IPS-18c (cell line): ENCODE measurements around the gene YY1.
"Not testable (repeated sequence)": the region's sequence is repeated elsewhere in the genome, so short reads cannot be mapped to it uniquely, and the experiment has no call there.

ENCODE experiments used
- H3K4me3 ChIP-seq: 2 replicates; pipeline ENCODE4 v1.7.0; 2013; ENCODE audit warnings: low read depth, mild to moderate bottlenecking, low read length, moderate library complexity; ENCODE audit not compliant: insufficient read depth
- H3K9me3 ChIP-seq: one replicate; pipeline ENCODE4 v1.6.1; 2013; ENCODE audit warnings: mild to moderate bottlenecking, low read length, moderate library complexity; ENCODE audit not compliant: control insufficient read depth, insufficient read depth

YY1 gene

DNA sequence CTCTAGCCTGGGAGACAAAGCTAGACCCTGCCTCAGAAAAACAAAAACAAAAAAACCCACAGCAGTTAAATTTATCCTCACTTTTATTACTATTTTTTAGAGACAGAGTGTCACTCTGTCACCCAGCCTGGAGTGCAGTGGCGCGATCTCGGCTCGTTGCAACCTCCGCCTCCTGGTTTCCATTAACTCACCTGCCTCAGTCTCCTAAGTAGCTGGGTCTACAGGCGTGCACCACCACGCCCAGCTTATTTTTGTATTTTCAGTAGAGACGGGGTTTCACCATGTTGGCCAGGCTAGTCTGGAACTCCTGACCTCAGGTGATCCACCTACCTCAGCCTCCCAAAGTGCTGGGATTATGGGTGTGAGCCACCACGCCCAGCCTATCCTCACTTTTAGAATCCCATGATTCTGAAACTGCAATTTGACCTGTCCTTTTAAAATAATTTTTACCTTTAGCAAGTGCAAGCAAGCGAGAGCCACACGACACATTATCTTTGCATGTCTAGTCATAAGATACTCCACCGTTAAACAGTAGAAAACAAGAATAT, 2.6 kb upstream of the YY1 start:
- not testable (repeated sequence) for H3K9me3 ChIP-seq, H3K4me3 ChIP-seq

DNA sequence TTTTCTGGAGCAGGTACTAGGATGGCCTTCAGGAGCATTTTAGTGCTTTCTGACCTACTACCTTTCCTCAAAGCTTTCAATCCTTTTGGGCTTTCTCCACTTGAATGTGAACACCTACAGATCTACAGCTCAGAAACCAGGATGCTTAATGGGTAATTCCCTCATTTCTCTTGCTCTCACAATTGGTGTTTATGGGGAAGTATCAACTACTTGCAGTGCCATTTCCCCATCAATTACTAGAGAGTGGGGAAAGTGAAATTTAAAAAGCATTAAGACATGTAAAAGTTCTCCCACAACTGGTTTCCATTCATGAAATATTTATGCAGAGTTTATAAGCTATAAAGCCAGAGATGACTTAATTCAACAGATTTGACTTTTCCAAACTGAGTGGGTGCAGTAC, 2.1 kb upstream of the YY1 start:
- peak overlapping the region; percentile 83; the same call in 1 of the 2 replicates for H3K4me3 ChIP-seq

DNA sequence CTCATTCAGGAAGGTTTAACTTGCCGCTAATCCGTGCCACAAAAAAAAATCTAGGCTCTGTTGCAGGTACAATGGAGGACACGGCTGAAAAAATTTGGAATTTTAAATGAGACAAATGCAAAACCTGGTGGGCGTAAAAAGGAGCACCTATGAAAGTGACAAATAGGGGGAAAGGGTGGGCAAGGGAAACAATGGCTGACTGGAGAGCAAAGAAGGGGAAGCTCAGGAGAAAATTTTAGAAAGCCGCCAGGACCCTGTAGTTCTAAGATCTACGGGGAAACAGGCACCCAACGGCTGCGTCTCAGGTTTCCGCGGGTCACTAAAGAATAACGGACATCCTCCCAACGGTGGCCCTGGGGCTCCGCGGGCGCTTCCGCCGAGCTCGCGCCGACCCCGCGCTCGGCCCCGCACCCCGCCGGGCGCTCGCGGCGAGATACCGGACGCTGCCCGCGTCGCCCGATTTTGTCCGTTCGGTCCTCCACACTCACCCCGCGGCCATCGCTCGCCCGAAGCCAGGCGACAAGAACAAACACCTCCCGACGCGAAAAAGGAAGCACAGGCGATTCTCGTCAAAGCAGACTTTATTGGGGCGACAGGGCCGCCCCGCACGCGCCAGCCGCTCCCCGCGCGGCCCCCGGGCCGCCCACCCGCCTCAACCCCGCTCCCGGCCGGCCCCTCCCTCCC, 1.1 kb upstream of the YY1 start:
- Histone ChIP-seq H3K4me3 (peak overlapping the region; percentile 83), H3K9me3 (peaks cover 3% of the 10 kb centered on the region)

More for the DNA sequence above, 2.1 kb upstream of the YY1 start:
- H3K9me3 ChIP-seq: peaks cover 3% of the 10 kb centered on the region

DNA sequence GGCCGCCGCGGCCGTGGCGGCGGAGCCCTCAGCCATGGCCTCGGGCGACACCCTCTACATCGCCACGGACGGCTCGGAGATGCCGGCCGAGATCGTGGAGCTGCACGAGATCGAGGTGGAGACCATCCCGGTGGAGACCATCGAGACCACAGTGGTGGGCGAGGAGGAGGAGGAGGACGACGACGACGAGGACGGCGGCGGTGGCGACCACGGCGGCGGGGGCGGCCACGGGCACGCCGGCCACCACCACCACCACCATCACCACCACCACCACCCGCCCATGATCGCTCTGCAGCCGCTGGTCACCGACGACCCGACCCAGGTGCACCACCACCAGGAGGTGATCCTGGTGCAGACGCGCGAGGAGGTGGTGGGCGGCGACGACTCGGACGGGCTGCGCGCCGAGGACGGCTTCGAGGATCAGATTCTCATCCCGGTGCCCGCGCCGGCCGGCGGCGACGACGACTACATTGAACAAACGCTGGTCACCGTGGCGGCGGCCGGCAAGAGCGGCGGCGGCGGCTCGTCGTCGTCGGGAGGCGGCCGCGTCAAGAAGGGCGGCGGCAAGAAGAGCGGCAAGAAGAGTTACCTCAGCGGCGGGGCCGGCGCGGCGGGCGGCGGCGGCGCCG, 381 bp downstream of the YY1 start:
- H3K4me3 ChIP-seq: peak overlapping the region; percentile 92

DNA sequence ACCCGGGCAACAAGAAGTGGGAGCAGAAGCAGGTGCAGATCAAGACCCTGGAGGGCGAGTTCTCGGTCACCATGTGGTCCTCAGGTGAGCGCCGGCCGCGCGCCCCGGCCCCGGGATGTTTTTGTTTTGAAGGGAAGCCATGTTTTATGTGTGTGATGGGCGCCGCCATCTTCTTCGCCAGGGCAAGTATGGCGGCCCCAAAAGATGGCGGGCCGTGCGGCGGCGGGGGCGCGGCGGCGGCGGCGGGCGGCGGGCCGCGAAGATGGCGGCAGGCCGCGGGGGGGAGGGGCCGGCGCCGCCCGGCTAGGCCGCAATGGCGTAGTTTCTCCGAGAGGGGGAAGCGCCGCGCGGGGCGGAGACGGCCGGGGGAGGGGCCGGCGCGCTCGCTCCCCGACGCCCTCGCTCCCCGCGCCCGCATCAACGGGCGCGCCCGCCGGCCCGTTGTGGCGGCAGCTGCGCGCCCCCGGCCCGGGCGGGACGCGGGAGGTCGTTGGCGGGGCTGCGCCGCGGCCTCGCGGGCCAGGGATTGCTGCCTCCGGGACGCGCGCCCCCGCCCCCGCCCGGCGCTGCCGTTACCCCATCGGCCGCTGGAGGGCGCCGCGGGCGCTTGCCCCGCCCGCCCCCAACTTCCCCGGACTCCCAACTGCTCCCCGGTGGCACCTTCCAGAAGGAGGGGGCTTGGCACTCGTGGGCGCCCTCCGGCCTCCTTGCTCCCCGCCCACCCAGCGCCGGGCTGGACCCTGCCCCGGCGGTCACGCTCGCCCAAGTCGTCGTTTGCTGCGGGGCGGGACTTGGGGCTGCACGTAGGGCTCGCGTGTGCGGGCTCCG, 1.1 kb downstream of the YY1 start:
- peak overlapping the region; percentile 92 for H3K4me3 ChIP-seq
- peaks cover 3% of the 10 kb centered on the region for H3K9me3 ChIP-seq

More for the DNA sequence above, 381 bp downstream of the YY1 start:
- H3K9me3 ChIP-seq: peaks cover 3% of the 10 kb centered on the region

DNA sequence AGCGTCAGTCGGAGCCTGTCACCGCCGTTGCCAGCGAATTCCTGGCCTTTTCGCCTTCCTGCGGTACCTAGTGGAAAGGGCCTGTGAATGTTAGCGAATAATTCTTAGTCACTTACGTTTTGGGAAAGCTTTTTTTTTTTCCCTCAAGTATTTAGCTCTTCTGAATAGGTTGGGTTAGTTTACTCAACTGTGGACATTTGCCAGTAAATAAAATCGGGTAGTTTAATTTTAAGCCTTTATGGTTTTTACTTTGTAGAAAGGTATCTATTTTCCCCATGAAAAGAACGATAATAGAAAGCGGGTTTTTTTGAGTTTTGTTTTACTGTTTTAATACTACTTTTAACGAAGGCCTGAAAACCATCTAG, 1.7 kb downstream of the YY1 start:
- H3K9me3 ChIP-seq: peaks cover 3% of the 10 kb centered on the region
- peak overlapping the region; percentile 84 for H3K4me3 ChIP-seq

DNA sequence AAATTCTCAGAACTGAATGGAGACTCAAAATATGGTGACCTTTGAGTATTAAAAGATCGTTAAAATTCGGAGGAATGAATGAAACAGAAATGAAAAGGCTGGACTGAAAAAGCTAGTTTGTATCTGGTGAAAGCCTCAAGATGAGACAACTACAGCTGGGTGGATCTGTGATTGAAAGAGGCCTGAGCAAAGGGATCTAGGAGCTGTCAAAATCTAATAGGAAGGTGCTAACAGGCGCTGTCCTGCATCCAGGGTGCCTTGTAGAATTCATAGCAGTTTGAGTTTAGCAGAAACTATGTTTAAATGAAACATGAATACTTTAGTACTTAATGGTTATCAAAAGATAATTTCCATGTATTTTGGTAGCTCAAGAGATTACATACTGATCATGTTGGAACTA, 2.3 kb downstream of the YY1 start:
- H3K4me3 ChIP-seq: peak overlapping the region; percentile 84; the same call in 1 of the 2 replicates
- H3K9me3 ChIP-seq: peaks cover 3% of the 10 kb centered on the region

DNA sequence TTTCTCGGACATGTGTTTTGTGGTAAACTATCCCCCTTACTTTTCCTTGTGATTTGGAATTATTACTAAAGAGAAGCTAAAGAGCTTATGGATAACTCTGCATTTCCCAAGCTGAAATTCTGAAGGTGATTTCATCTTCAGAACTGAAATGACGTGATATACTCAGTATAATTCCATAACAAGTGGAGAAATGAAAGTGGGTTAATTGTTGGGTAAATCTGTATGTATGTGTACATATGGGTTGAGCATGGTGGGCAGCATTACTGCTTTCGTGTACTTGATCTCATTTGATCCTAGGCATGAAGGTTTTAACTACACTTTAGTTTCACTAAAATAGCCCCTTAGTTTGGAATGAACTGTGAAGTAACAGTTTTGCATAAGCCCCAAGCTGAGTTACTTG, 4.1 kb downstream of the YY1 start:
- Histone ChIP-seq H3K4me3 (no peak overlapping the region), H3K9me3 (peaks cover 3% of the 10 kb centered on the region)

DNA sequence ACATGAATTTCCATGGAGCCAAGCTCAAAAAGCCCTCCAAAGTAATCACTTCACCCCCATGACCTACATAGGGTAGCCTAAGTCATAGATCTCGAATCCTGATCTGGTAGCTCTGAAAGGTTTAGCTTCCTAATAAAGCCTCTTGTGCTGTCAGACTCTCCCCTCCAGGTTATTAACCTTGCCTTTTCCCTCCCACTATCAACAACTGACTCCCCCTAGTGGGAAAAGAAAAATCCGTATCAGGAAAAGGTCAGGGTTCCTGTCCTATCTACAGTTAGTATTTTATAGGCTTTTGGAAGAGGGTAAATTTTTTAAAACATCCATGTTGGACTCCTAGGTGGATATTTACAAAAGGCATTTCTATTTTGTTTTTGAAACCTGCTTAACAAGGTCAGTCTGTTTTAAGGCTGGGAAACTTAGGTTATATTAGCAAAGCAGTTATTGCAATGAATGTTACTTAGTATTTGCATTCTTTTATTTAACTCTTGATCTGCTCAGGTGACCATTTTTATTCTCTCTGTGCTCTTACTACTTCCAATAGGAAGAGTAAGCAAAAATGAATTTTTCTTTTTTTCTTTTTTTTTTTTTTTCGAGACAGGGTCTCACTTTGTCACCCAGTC, 8.0 kb downstream of the YY1 start:
- no peaks in the 10 kb centered on the region for H3K9me3 ChIP-seq
- H3K4me3 ChIP-seq: no peak overlapping the region

DNA sequence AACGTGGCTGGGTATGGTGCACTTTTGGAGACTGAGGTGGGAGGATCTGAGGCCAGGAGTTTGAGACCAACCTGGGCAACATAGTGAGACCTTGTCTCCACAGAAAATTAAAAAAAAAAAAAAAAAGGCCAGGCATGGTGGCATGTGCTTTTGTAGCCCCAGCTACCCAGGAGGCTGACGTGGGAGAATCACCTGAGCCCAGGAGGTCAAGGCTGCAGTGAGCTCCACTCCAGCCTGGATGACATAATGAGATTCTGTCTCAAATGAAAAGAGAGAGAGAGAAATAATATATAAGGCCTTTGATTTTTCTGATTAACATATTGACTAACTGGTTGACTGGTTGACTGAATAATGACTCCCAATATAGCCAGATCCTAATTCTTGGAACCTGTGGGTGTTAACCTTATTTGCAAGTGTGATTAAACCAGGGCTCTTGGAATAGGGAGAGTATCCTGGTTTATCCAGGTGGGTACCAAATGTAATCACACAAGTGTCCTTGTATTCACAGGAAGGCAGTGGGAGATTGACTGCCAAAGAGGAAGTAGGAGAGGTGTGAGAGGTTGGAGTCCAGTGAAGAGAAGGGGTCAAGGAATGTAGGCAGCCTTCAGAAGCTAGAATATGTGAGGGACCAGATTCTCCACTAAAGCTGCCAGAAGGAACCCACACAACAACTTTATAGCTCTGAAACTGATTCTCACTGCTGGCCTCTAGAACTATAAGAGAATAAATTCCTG, 12.0 kb downstream of the YY1 start:
- no peak overlapping the region for H3K4me3 ChIP-seq

DNA sequence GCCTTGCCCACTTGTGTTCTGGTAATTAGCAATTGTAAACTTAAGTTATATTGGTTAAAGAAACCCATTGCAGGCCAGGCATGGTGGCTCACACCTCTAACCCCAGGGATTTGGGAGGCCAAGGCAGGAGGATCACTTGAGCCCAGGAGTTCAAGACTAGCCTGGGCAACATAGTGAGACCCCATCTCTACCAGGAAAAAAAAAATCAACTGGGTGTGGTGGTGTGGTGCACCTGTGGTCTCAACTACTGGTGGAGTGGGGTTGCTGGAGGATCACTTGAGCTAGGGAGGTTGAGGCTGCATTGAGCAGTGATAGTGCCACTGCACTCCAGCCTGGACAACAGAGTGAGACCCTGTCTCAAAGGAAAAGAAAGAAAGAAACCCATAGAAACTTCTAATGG, 13.7 kb downstream of the YY1 start:
- no peak overlapping the region for H3K4me3 ChIP-seq
- no peaks in the 10 kb centered on the region for H3K9me3 ChIP-seq

More for the DNA sequence above, 12.0 kb downstream of the YY1 start:
- no peaks in the 10 kb centered on the region for H3K9me3 ChIP-seq

DNA sequence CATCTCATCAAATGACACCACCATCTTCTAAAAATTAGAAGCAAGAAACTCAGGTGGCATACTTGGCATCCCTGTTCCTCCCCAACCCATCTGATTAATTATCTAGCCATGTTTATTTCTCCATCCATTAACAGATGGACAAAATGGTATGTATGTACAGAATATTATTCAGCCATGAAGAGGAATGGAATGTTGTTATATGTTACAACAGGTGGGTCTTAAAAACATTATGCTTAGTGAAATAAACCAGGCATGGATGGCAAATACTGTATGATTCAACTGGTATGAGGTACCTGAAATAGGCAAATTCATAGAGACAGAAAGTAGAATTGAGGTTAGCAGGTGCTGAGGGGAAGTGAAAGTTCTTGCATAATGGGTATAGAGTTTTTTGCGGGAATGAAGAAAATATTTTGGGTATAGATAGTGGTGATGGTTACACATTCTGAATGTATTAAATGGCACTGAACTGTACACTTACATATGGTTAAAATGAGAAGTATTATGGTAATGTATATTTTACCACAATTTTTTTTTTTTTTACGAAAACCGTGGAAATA, 17.5 kb downstream of the YY1 start:
- Histone ChIP-seq H3K9me3 (no peaks in the 10 kb centered on the region), H3K4me3 (no peak overlapping the region)

DNA sequence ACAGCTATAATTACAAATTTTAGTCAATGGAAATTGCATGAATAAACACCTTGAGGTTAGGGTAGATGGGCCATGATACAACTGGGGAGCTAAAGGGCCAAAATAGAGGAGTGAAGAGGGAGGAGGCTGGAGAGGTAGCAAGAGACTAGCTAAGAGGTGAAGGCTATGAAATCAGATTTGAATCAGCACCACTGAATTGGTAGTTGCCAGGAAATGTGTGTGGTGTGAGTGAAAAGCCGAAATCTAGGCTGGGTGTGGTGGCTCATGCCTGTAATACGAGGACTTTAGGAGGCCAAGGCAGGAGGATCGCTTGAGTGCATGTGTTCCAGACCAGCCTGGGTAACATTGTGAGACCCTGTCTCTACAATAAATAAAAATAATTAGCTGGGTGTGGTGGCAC, 22.7 kb downstream of the YY1 start:
- Histone ChIP-seq H3K9me3 (no peaks in the 10 kb centered on the region), H3K4me3 (no peak overlapping the region)

DNA sequence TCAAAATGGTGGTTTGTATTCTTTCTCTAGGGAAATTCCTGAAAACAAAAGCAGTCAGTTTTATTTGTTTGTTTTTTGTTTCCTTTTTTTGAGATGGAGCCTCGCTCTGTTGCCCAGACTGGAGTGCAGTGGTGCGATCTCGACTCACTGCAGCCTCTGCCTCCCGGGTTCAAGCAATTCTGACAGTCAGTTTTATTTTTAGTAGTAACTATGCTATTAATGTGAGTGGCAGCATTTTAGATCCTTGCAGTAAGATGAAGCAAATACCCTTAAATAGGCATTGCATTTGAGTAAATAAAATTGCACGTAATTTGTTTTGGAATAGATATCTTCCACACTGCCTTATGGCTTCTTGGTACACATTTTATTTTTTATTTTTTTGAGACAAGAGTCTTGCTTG, 23.6 kb downstream of the YY1 start:
- no peaks in the 10 kb centered on the region for H3K9me3 ChIP-seq

DNA sequence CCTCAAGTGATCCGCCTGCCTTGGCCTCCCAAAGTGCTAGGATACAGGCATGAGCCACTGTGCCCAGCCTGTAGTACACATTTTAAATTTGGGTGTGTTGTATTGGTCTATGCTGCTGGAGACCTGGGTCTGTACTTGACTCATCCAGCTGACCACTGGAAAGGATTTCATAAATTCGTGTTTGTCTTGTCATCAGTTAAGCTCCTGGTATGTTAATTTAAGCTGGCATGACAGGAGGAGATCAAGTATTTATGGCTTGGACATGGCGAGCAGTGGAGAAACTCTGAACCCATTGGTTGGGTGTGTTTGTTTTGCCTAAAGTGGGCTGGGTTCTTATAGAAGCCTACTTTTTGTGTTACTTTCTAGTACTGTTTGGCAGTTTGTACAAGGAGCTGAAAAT, 24.2 kb downstream of the YY1 start:
- no peaks in the 10 kb centered on the region for H3K9me3 ChIP-seq
- H3K4me3 ChIP-seq: no peak overlapping the region

More for the DNA sequence above, 23.6 kb downstream of the YY1 start:
- H3K4me3 ChIP-seq: no peak overlapping the region

DNA sequence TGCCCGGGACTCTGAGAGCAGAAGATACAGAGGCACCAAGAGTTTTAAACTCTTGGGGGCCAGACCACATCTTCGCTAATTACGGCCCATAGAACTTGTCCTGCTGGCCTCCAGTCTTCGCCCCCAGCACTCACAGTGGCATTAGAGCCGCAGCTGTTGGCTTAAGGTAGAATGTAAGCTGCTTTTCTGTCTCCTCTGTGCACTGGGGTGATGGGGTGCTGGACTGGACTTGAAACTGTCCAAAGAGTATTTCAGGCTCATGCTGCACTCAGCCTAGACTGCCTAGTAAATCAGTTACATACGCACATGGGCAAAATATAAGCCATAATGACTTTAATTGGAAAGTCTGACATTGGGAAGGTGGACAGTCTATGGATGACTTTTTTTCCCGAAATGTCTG, 29.0 kb downstream of the YY1 start:
- Histone ChIP-seq H3K9me3 (no peaks in the 10 kb centered on the region), H3K4me3 (no peak overlapping the region)
